Stomach (tissue), 9 donors: ENCODE measurements around the gene HOXB3. TPM values are rescaled to one million over a fixed set of nuclear protein-coding genes. Genes with fewer than 3 reads are reported as not detected.
A peak's percentile ranks its signal among the peaks of the same experiment; 100 is the strongest.

Experiments used
- DNase-seq, 2 donors: peaks; one replicate each; pipeline versions ENCODE4 v3.0.0 to v3.0.0-alpha.2; 2013 to 2019
- H3K27ac ChIP-seq, 5 donors: fragments of 200-600 bp in 4 of 5; sonication (generic) in 4 of 5; one replicate each; pipeline ENCODE4 v1.5.1; 2013 to 2019; ENCODE audit warnings: mild to moderate bottlenecking in 1 of 5, moderate library complexity in 1 of 5
- H3K27me3 ChIP-seq, 3 donors: fragments of 200-600 bp; sonication (generic); one replicate each; pipeline ENCODE4 v1.5.1; 2017 to 2019; ENCODE audit warnings: mixed run types in 1 of 3
- H3K36me3 ChIP-seq, 4 donors: fragments of 200-600 bp; sonication (generic); 1 replicate in 3 of 4; 2 replicates in 1 of 4; pipeline ENCODE4 v1.5.1; 2016 to 2019
- H3K4me1 ChIP-seq, 4 donors: fragments of 200-600 bp; sonication (generic); one replicate each; pipeline ENCODE4 v1.5.1; 2016 to 2019
- H3K4me3 ChIP-seq, 4 donors: fragments of 200-600 bp; sonication (generic) in 3 of 4; one replicate each; pipeline ENCODE4 v1.5.1; 2016 to 2019; ENCODE audit warnings: mild to moderate bottlenecking in 1 of 4
- H3K9me3 ChIP-seq, 4 donors: fragments of 200-600 bp; sonication (generic); one replicate each; pipeline ENCODE4 v1.5.1; 2016 to 2019
- EP300 ChIP-seq: sonication (generic); formaldehyde crosslinking; IDR thresholded peaks from one replicate; pipeline ENCODE4 v1.6.1; 2017; ENCODE audit warnings: antibody characterized with exemption
- POLR2A ChIP-seq, 4 donors: fragments of 450-650 bp; IDR thresholded peaks; one replicate each; pipeline ENCODE4 v1.6.1; 2016; ENCODE audit warnings: antibody characterized with exemption in 4 of 4, control low read depth in 2 of 4, mild to moderate bottlenecking in 1 of 4, moderate library complexity in 1 of 4
- POLR2AphosphoS5 ChIP-seq, 3 donors: sonication (generic); formaldehyde crosslinking; IDR thresholded peaks; one replicate each; pipeline ENCODE4 v1.6.1; 2016; ENCODE audit warnings: antibody characterized with exemption in 3 of 3
- WGBS, 5 donors: extraction: QIAGEN DNeasy Blood & Tissue Kit in 3 of 5; methylation state at CpG; one replicate each; pipeline versions ENCODE4 v1.1.5 to v1.1.7; 2013 to 2018; 5-methylcytosine and 5-hydroxymethylcytosine counted together
- intact Hi-C: fragments of 100-400 bp; cut with DNase I; formaldehyde crosslinking; loops from one replicate; pipeline ENCODE4 v1.15.1; 2023; ENCODE audit warnings: low total_unique reads
- polyA plus RNA-seq, 3 donors: library from polyadenylated mRNA; stranded (reverse); fragments of 200-250 nt; gene quantifications; one replicate each; pipeline ENCODE4 v1.2.3, GENCODE V29; 2013
- total RNA-seq, 5 donors: library from RNA; depleted of rRNA; stranded (reverse); fragments of >200 nt; gene quantifications; one replicate each; pipeline versions ENCODE4 v1.1.0 to v1.2.3, GENCODE V29; 2014 to 2016
- TF ChIP-seq, protein P1 (sequence below), 7 experiments: fragments of 450-650 bp in 4 of 7; fragments of 200-600 bp in 3 of 7; sonication (generic) in 3 of 7; IDR thresholded peaks; one replicate each; pipeline ENCODE4 v1.5.1; 2016 to 2019; ENCODE audit warnings: antibody characterized with exemption in 7 of 7, control low read depth in 2 of 7, mild to moderate bottlenecking in 1 of 7
- donor health status: healthy with polysubstance abuse.
- donor health status: Bipolar disorder and iron deficiency.
- donor health status: healthy.

HOXB3 gene
- total and polyA plus RNA-seq, 8 donors, result 2.8 to 77.6 (median 10.3) TPM

DNA sequence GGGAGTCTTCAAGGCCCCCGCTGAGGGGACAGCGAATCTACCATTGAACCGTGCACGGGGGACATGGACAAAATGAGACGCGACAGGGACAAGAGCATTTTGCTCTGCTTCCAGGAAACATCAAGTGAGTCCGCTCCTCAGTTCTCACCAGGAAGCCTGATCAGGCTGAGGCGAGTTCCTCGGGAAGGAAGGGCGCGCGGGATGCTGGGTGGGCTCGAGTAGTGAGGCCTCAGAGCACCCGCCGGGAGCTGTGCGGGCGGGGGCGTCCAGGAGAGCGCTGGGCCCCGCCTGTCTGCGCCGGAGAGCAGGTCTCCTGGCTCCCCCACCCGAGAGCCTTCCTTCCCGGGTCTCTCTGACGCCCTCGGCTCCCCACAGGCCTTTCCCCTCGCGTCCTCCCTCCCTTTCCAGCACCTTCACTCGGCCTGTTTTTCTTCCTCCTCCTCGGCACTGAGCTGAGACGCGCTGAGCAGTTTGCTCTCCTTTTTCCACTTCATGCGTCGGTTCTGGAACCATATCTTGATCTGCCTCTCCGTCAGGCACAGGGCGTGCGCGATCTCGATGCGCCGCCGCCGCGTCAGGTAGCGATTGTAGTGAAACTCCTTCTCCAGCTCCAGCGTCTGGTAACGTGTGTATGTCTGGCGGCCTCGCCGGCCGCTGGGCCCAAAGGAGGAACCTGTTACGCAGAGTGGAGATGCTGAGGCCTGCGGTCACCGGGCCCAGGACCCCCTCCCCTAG, 6.1 kb upstream of the HOXB3 start:
- Histone ChIP-seq H3K27ac (peak overlapping the region; percentile 79 to 95 (median 93)), H3K4me3 (peak overlapping the region; percentile 52 to 58 (median 56)), H3K27me3 (peaks cover 3 to 100% (median 97%) of the 10 kb centered on the region in 3 donors), H3K36me3 (no peaks in the 10 kb centered on the region), H3K4me1 (peaks cover 8 to 93% (median 61%) of the 10 kb centered on the region in 4 donors), H3K9me3 (no peaks in the 10 kb centered on the region)
- TF ChIP-seq EP300, result no peak
- no peak for TF ChIP-seq POLR2AphosphoS5 (IDR thresholded peaks at IDR 0.05)
- no peak for TF ChIP-seq POLR2A (IDR thresholded peaks at IDR 0.05)
- TF ChIP-seq, protein P1, sequence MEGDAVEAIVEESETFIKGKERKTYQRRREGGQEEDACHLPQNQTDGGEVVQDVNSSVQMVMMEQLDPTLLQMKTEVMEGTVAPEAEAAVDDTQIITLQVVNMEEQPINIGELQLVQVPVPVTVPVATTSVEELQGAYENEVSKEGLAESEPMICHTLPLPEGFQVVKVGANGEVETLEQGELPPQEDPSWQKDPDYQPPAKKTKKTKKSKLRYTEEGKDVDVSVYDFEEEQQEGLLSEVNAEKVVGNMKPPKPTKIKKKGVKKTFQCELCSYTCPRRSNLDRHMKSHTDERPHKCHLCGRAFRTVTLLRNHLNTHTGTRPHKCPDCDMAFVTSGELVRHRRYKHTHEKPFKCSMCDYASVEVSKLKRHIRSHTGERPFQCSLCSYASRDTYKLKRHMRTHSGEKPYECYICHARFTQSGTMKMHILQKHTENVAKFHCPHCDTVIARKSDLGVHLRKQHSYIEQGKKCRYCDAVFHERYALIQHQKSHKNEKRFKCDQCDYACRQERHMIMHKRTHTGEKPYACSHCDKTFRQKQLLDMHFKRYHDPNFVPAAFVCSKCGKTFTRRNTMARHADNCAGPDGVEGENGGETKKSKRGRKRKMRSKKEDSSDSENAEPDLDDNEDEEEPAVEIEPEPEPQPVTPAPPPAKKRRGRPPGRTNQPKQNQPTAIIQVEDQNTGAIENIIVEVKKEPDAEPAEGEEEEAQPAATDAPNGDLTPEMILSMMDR (IDR thresholded peaks at IDR 0.05), result no peak
- WGBS, 5 donors, result 10 to 26% (median 19%) methylated on average over 46 to 54 of the region's 54 CpGs
- no peak for DNase-seq
- intact Hi-C loops, result no loop called here

DNA sequence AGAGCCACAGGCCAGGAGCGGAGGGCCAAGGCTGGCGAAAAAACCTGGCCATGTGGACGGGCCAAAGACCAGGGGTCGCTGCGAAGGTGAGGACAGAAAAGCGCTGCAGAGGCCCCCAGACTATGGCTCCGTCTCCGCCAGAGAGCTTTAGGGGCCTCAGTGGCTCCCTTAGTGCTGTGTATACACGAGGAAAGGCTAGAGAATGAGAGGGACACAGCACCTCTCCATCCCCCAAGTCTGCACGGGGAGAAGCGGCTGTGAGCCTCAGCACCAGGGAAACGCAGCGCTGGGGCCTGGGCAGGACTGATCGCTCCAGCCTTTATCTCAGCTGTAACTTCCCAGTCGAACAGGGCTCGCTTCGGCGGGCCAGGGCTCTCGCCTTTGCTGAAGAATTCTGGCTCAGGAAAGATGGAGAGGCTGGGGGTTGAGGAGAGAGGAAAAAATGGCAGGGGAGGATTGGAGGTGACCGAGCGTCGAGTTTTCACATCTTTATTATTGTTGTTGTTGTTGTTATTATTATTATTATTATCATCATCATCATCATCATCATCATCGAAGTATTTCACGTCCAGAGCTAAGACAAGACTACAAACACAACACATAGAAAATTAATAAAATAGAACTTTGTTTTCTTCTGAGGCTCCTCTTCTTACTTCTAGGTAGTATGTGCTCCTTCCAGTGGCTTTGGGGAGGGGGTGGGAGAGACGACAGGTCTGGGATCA, 5.4 kb upstream of the HOXB3 start:
- H3K27ac ChIP-seq, result peak overlapping the region; percentile 79 to 95 (median 93)
- no peaks in the 10 kb centered on the region for H3K9me3 ChIP-seq
- 32 to 51% (median 47%) methylated on average over 21 to 25 of the region's 25 CpGs for WGBS, 5 donors
- peaks cover 8 to 93% (median 63%) of the 10 kb centered on the region in 4 donors for H3K4me1 ChIP-seq
- intact Hi-C loops, result no loop called here
- H3K4me3 ChIP-seq, result peak overlapping the region; percentile 52 to 58 (median 56)
- TF ChIP-seq, protein P1 (IDR thresholded peaks at IDR 0.05), result no peak
- TF ChIP-seq POLR2AphosphoS5 (IDR thresholded peaks at IDR 0.05), result no peak
- no peak for TF ChIP-seq POLR2A (IDR thresholded peaks at IDR 0.05)
- H3K36me3 ChIP-seq, result no peaks in the 10 kb centered on the region
- peaks cover 3 to 100% (median 94%) of the 10 kb centered on the region in 3 donors for H3K27me3 ChIP-seq
- no peak for DNase-seq

DNA sequence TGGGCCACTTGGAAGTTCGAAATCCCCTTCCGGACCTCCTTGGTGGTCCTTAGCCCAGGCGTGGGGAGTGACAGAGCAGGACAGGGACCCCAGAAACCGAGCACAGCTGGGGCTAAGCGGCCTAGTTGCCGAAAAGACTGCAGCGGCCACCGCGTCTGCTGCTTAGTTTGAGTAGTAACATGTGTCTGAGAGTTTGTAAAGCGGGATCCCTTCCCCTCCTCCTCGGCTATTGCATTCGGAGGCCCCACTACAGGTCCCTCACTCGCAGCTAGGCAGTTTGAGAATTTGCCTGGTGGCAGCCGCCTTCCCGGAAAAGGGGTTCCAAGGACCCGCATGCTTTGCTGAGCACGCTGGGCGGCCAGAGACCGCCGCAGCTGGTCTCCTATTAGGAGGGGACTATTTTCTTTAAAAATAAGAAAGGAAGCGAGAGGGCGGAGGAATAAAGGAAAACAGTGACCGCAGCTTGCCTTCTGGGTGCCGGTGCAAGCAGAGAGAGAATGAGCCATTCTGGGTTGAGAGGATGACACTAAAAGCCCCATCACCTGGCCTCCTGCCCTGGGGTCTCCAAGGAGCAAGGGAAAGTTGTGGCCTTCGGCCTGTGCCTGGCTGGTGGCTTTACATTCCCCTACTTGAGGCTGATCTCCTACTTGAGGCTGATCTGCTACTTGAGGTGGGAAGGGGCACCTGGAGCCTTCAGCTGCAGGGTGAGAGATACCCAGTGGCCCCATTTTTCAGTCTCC, 4.7 kb upstream of the HOXB3 start:
- Histone ChIP-seq H3K27ac (peak overlapping the region; percentile 22 to 95 (median 93)), H3K9me3 (no peaks in the 10 kb centered on the region), H3K4me1 (peaks cover 8 to 86% (median 64%) of the 10 kb centered on the region in 4 donors), H3K4me3 (peak overlapping the region; percentile 44 to 57 (median 51)), H3K36me3 (no peaks in the 10 kb centered on the region), H3K27me3 (peaks cover 3 to 100% (median 91%) of the 10 kb centered on the region in 3 donors)
- DNase-seq, result no peak
- no peak for TF ChIP-seq POLR2AphosphoS5 (IDR thresholded peaks at IDR 0.05)
- TF ChIP-seq, protein P1 (IDR thresholded peaks at IDR 0.05), result no peak
- no peak for TF ChIP-seq EP300
- TF ChIP-seq POLR2A (IDR thresholded peaks at IDR 0.05), result no peak
- intact Hi-C loops, result no loop called here
- WGBS, 5 donors, result 23 to 48% (median 31%) methylated on average over 21 to 25 of the region's 25 CpGs
